B cell (primary cell): ENCODE results near the gene MUC22.

Experiments
- CTCF ChIP-seq: fragments of 200-600 bp; IDR thresholded peaks from one replicate; pipeline ENCODE4 v1.8.0; 2022; ENCODE audit warnings: antibody characterized with exemption, mild to moderate bottlenecking
- EZH2 ChIP-seq: IDR thresholded peaks from 2 replicates; pipeline ENCODE4 v1.6.1; 2012; ENCODE audit warnings: borderline replicate concordance, low read depth, mild to moderate bottlenecking, moderate library complexity, low read length; ENCODE audit not compliant: insufficient read depth, poor library complexity, severe bottlenecking

GRCh38 chr6:31063906-31064435 is 53.7 kb downstream of the MUC22 start:
- no peak for TF ChIP-seq CTCF
- TF ChIP-seq EZH2 = no peak
